ENCODE data around the gene FNDC11. TPM values are rescaled to one million over a fixed set of nuclear protein-coding genes. Genes with fewer than 3 reads are reported as not detected.

The FNDC11 gene
- total and polyA plus RNA-seq, 2 of the 13 experiments (the other 11 are each of a cell fraction or from before 2014, with no cell fraction given): 0.07 TPM; not detected in 1

- TF ChIP-seq ZNF281 (CRISPR knock-in tag; IDR thresholded peaks at IDR 0.05; ENCODE audit: borderline replicate concordance) (no peak), ZSCAN25 (CRISPR knock-in tag; IDR thresholded peaks at IDR 0.05) (no peak), HIVEP1 (CRISPR knock-in tag; IDR thresholded peaks at IDR 0.05) (0 out of 2 replicates have a peak, but pooled peaks have one; percentile 46), ZNF367 (CRISPR knock-in tag; IDR thresholded peaks at IDR 0.05; ENCODE audit: borderline replicate concordance) (peak; percentile 37; the same call in 1 of the 2 replicates), KLF16 (CRISPR knock-in tag; IDR thresholded peaks at IDR 0.05) (peak in 1 of 2 experiments; percentile 28; a peak in 1 of 4 replicates), HOMEZ (CRISPR knock-in tag; IDR thresholded peaks at IDR 0.05; ENCODE audit: low read depth) (no peak), ZNF609 (CRISPR knock-in tag; IDR thresholded peaks at IDR 0.05; ENCODE audit: borderline replicate concordance) (no peak), ZNF607 (CRISPR knock-in tag; IDR thresholded peaks at IDR 0.05; ENCODE audit: borderline replicate concordance) (peak; percentile 22; the same call in 1 of the 2 replicates), ZNF589 (CRISPR knock-in tag; conservative IDR thresholded peaks at IDR 0.05) (no peak), TCF7 (IDR thresholded peaks at IDR 0.05; ENCODE audit: low read depth) (no peak), ZNF18 (CRISPR knock-in tag; IDR thresholded peaks at IDR 0.05; ENCODE audit: insufficient replicate concordance) (no peak), CSRNP2 (CRISPR knock-in tag; conservative IDR thresholded peaks at IDR 0.05; ENCODE audit: low read depth) (no peak), ETV5 (CRISPR knock-in tag; IDR thresholded peaks at IDR 0.05; ENCODE audit: borderline replicate concordance) (no peak), TP53 (CRISPR knock-in tag; conservative IDR thresholded peaks at IDR 0.05) (peak; percentile 79; the same call in 1 of the 2 replicates), NR2F1 (CRISPR knock-in tag; IDR thresholded peaks at IDR 0.05) (no peak)
These were observed 20.3 kb downstream of the FNDC11 start, which contains the start of gene HELZ2 (continued) for GRCh38 chr20:63574156-63574828.

All from HepG2 (cell line).